NB4 (cell line): ENCODE measurements around the gene PCDHGA3.

ENCODE experiments used
- CTCF ChIP-seq: IDR thresholded peaks from one replicate; pipeline ENCODE4 v1.5.1; 2012; ENCODE audit warnings: low read depth, low read length
- MAX ChIP-seq: IDR thresholded peaks from 2 replicates; pipeline ENCODE4 v1.6.1; 2011; ENCODE audit warnings: low read depth, low read length
- MYC ChIP-seq: IDR thresholded peaks from 2 replicates; pipeline ENCODE4 v1.6.1; 2011; ENCODE audit warnings: low read depth, low read length
- POLR2A ChIP-seq: IDR thresholded peaks from 2 replicates; pipeline ENCODE4 v1.6.1; 2011; ENCODE audit warnings: mild to moderate bottlenecking; ENCODE audit not compliant: insufficient read length; ENCODE audit errors: extremely low read depth

- TF ChIP-seq CTCF: no peak
- no peak for TF ChIP-seq POLR2A
- TF ChIP-seq MAX: no peak
- no peak for TF ChIP-seq MYC
Measured at GRCh38 chr5:141355641-141356040, 12.0 kb downstream of the PCDHGA3 start.
